Measurements from ENCODE around the gene MKRN2. TPM values are rescaled to one million over a fixed set of nuclear protein-coding genes. Genes with fewer than 3 reads are reported as not detected.

MKRN2 gene, protein sequence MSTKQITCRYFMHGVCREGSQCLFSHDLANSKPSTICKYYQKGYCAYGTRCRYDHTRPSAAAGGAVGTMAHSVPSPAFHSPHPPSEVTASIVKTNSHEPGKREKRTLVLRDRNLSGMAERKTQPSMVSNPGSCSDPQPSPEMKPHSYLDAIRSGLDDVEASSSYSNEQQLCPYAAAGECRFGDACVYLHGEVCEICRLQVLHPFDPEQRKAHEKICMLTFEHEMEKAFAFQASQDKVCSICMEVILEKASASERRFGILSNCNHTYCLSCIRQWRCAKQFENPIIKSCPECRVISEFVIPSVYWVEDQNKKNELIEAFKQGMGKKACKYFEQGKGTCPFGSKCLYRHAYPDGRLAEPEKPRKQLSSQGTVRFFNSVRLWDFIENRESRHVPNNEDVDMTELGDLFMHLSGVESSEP
- total RNA-seq: 10 to 100 TPM; 24.8 to 32.0 TPM

DNA sequence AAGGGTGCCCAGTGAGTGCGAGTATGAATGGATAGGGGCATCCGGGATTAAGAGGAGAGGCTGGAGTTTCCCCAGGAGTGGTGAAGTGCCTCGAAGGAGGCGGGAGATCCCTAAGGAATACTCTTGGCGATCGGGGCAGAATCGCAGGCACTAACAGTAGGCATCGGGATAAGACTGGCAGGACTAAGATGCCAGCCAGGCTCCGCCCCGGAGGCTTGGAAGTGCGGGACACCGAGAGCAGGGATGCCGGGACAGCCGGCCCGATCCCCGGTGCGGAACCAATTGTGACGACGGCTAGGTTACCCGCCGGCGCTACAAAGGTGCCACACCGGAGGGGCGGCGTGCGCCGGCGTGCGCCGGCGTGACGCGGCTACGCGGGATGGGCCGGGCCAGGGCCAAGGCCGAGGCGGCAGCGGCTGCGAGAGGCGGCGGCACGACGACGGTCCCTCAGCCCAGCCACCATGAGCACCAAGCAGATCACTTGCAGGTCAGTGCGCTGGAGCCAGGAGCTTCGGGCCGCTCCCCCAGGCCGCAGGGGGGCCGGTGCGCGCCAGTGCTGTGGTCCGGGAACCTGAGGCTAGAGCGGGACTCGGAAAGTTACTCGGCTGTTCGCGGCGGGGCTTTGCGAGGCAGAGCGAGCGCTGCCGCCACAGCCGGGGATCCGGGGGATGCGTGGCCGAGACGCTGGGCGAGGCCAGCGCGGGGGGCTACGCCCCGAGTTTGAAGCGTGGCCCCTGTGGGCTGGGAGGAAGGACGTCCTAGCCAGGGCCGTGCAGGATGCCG lies at the start of gene MKRN2:
MKRN2 (plus strand) TSS at position 398 of the 783 bp plus-strand sequence; CDS start at position 462, 64 bp downstream.

DNA sequence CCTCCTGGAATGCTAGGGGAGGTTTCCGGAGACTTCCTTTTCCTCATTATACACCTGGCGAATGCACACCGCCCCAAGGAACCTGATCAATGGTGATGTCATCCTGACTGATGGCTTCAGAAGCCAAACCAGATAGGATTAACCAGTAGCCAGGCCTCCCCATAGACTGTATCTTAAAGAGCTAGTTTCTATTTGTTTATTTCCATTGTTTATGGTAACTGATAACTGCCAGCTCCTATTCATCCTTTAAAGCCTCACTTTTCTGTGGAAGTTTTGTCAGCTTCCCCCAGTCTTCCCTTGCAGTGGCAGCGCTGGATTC lies 11.5 kb upstream of the MKRN2 start, which contains the start of gene MKRN2OS:
MKRN2OS (minus strand) TSS at position 27 of the 319 bp plus-strand sequence. CDS start 35 bp downstream, outside the sequence.

Small RNA genes lying within 50 kb of the gene (small RNA-seq; reads per million reads assigned to genes)
- gene RF00017 (0 reads per million in 2 donors), gene RNA5SP123 (0 reads per million in 2 donors), gene RNU6-377P (0 reads per million in 2 donors)

Other genes with a start within 250 kb of the MKRN2 start
- gene TSEN2, start 72.6 kb upstream of the MKRN2 start, total RNA-seq: 10 to 100 TPM; 19.0 to 22.4 TPM
- gene MKRN2OS, start 11.6 kb upstream of the MKRN2 start, total RNA-seq: under 1 TPM in 1 of 2 donors, not detected in 1; 0.69 TPM
- 10 to 100 TPM; 61.9 to 96.6 TPM for gene RAF1, start 107.0 kb downstream of the MKRN2 start, total RNA-seq
- gene TMEM40, start 202.2 kb downstream of the MKRN2 start, total RNA-seq: not detected
- 1 to 10 TPM in 1 of 2 donors, under 1 TPM in 1; 0.67 to 1.7 TPM for gene CAND2, start 239.6 kb downstream of the MKRN2 start, total RNA-seq